Measurements from ENCODE around the gene MYH9. TPM values are rescaled to one million over a fixed set of nuclear protein-coding genes. Genes with fewer than 3 reads are reported as not detected.

Gene MYH9
- total and polyA plus RNA-seq, 2 experiments from 2014 or later, result 58.4 to 233 TPM

DNA sequence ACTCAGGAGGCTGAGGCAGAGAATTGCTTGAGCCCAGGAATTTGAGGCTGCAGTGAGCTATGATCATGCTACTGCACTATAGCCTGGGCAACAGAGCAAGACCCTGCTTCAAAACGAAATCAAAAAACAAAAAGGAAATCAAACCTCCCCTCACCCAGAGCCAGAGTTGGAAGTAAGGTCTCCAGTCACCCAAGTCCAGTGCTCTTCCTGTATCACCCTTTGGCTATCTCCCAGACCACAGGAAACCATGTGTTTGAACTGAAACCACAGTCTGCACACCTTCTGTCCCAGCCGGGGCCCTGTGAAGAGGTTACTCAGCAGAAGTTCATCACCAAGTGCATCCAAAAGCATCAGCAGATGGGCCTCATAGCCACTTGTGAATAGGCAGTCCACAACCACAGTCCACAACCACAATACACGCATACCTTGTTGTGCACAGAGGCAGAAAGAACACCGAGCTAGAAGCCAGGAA, 4.6 kb downstream of the MYH9 start:
- Mint-ChIP-seq H3K4me3 (peak overlapping the region; percentile 27; the same call in 1 of the 3 replicates), H3K9me3 (no peaks in the 10 kb centered on the region; the same call in 1 of the 3 replicates), H3K36me3 (ENCODE audit: low read depth) (peaks cover 28% of the 10 kb centered on the region), H3K27me3 (ENCODE audit: insufficient read depth, low read depth, poor library complexity) (peaks cover 11% of the 10 kb centered on the region), H3K27ac (peak overlapping the region; percentile 78), H3K4me1 (peaks cover 44% of the 10 kb centered on the region)
- H3K4me3 ChIP-seq, result no peak overlapping the region
- no peaks in the 10 kb centered on the region for H3K27me3 ChIP-seq (ENCODE audit: insufficient read depth)
- peaks cover 51% of the 10 kb centered on the region for H3K4me1 ChIP-seq (ENCODE audit: insufficient read depth)
- H3K9me2 ChIP-seq (ENCODE audit: insufficient read depth), result no peaks in the 10 kb centered on the region
- no peak for DNase-seq (ENCODE audit: low spot score)
- peaks cover 95% of the 10 kb centered on the region for H3K79me2 ChIP-seq (replicated peaks; ENCODE audit: insufficient read depth)
- no peak overlapping the region for H2AFZ ChIP-seq
- no peaks in the 10 kb centered on the region; the same call in 1 of the 2 replicates for H3K36me3 ChIP-seq (ENCODE audit: insufficient read depth)
- H3K4me2 ChIP-seq, result no peak overlapping the region
- H4K20me1 ChIP-seq (replicated peaks; ENCODE audit: insufficient read depth), result peaks cover 48% of the 10 kb centered on the region
- 0 out of 2 replicates have a peak, but pooled peaks cover 12% of the 10 kb centered on the region for H3F3A ChIP-seq (replicated peaks; ENCODE audit: low read depth)
- no peak for ATAC-seq
- TF ChIP-seq, protein P1, sequence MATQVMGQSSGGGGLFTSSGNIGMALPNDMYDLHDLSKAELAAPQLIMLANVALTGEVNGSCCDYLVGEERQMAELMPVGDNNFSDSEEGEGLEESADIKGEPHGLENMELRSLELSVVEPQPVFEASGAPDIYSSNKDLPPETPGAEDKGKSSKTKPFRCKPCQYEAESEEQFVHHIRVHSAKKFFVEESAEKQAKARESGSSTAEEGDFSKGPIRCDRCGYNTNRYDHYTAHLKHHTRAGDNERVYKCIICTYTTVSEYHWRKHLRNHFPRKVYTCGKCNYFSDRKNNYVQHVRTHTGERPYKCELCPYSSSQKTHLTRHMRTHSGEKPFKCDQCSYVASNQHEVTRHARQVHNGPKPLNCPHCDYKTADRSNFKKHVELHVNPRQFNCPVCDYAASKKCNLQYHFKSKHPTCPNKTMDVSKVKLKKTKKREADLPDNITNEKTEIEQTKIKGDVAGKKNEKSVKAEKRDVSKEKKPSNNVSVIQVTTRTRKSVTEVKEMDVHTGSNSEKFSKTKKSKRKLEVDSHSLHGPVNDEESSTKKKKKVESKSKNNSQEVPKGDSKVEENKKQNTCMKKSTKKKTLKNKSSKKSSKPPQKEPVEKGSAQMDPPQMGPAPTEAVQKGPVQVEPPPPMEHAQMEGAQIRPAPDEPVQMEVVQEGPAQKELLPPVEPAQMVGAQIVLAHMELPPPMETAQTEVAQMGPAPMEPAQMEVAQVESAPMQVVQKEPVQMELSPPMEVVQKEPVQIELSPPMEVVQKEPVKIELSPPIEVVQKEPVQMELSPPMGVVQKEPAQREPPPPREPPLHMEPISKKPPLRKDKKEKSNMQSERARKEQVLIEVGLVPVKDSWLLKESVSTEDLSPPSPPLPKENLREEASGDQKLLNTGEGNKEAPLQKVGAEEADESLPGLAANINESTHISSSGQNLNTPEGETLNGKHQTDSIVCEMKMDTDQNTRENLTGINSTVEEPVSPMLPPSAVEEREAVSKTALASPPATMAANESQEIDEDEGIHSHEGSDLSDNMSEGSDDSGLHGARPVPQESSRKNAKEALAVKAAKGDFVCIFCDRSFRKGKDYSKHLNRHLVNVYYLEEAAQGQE (IDR thresholded peaks at IDR 0.05; ENCODE audit: unreplicated experiment), result no peak
- TF ChIP-seq POLR2AphosphoS5 (IDR thresholded peaks at IDR 0.05; ENCODE audit: low read depth) (no peak), NANOG (IDR thresholded peaks at IDR 0.05; ENCODE audit: borderline replicate concordance) (no peak), EZH2phosphoT487 (IDR thresholded peaks at IDR 0.05; ENCODE audit: unreplicated experiment) (no peak), CREB1 (CRISPR knock-in tag; IDR thresholded peaks at IDR 0.05; ENCODE audit: low read depth) (no peak), EZH2 (IDR thresholded peaks at IDR 0.05; ENCODE audit: low read depth, unreplicated experiment) (no peak), JUNB (IDR thresholded peaks at IDR 0.05; ENCODE audit: unreplicated experiment) (no peak), ZNF331 (CRISPR knock-in tag; IDR thresholded peaks at IDR 0.05; ENCODE audit: low read depth) (no peak), STAT1 (IDR thresholded peaks at IDR 0.05; ENCODE audit: unreplicated experiment) (no peak), ZNF114 (CRISPR knock-in tag; IDR thresholded peaks at IDR 0.05) (no peak)
- TF ChIP-seq, protein P2, sequence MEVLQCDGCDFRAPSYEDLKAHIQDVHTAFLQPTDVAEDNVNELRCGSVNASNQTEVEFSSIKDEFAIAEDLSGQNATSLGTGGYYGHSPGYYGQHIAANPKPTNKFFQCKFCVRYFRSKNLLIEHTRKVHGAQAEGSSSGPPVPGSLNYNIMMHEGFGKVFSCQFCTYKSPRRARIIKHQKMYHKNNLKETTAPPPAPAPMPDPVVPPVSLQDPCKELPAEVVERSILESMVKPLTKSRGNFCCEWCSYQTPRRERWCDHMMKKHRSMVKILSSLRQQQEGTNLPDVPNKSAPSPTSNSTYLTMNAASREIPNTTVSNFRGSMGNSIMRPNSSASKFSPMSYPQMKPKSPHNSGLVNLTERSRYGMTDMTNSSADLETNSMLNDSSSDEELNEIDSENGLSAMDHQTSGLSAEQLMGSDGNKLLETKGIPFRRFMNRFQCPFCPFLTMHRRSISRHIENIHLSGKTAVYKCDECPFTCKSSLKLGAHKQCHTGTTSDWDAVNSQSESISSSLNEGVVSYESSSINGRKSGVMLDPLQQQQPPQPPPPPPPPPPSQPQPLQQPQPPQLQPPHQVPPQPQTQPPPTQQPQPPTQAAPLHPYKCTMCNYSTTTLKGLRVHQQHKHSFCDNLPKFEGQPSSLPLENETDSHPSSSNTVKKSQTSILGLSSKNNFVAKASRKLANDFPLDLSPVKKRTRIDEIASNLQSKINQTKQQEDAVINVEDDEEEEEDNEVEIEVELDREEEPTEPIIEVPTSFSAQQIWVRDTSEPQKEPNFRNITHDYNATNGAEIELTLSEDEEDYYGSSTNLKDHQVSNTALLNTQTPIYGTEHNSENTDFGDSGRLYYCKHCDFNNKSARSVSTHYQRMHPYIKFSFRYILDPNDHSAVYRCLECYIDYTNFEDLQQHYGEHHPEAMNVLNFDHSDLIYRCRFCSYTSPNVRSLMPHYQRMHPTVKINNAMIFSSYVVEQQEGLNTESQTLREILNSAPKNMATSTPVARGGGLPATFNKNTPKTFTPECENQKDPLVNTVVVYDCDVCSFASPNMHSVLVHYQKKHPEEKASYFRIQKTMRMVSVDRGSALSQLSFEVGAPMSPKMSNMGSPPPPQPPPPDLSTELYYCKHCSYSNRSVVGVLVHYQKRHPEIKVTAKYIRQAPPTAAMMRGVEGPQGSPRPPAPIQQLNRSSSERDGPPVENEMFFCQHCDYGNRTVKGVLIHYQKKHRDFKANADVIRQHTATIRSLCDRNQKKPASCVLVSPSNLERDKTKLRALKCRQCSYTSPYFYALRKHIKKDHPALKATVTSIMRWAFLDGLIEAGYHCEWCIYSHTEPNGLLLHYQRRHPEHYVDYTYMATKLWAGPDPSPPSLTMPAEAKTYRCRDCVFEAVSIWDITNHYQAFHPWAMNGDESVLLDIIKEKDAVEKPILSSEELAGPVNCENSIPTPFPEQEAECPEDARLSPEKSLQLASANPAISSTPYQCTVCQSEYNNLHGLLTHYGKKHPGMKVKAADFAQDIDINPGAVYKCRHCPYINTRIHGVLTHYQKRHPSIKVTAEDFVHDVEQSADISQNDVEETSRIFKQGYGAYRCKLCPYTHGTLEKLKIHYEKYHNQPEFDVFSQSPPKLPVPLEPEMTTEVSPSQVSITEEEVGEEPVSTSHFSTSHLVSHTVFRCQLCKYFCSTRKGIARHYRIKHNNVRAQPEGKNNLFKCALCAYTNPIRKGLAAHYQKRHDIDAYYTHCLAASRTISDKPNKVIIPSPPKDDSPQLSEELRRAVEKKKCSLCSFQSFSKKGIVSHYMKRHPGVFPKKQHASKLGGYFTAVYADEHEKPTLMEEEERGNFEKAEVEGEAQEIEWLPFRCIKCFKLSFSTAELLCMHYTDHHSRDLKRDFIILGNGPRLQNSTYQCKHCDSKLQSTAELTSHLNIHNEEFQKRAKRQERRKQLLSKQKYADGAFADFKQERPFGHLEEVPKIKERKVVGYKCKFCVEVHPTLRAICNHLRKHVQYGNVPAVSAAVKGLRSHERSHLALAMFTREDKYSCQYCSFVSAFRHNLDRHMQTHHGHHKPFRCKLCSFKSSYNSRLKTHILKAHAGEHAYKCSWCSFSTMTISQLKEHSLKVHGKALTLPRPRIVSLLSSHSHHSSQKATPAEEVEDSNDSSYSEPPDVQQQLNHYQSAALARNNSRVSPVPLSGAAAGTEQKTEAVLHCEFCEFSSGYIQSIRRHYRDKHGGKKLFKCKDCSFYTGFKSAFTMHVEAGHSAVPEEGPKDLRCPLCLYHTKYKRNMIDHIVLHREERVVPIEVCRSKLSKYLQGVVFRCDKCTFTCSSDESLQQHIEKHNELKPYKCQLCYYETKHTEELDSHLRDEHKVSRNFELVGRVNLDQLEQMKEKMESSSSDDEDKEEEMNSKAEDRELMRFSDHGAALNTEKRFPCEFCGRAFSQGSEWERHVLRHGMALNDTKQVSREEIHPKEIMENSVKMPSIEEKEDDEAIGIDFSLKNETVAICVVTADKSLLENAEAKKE (CRISPR knock-in tag; IDR thresholded peaks at IDR 0.05), result no peak
- TF ChIP-seq, protein P3, sequence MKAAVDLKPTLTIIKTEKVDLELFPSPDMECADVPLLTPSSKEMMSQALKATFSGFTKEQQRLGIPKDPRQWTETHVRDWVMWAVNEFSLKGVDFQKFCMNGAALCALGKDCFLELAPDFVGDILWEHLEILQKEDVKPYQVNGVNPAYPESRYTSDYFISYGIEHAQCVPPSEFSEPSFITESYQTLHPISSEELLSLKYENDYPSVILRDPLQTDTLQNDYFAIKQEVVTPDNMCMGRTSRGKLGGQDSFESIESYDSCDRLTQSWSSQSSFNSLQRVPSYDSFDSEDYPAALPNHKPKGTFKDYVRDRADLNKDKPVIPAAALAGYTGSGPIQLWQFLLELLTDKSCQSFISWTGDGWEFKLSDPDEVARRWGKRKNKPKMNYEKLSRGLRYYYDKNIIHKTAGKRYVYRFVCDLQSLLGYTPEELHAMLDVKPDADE (IDR thresholded peaks at IDR 0.05), result no peak
- TF ChIP-seq, protein P4, sequence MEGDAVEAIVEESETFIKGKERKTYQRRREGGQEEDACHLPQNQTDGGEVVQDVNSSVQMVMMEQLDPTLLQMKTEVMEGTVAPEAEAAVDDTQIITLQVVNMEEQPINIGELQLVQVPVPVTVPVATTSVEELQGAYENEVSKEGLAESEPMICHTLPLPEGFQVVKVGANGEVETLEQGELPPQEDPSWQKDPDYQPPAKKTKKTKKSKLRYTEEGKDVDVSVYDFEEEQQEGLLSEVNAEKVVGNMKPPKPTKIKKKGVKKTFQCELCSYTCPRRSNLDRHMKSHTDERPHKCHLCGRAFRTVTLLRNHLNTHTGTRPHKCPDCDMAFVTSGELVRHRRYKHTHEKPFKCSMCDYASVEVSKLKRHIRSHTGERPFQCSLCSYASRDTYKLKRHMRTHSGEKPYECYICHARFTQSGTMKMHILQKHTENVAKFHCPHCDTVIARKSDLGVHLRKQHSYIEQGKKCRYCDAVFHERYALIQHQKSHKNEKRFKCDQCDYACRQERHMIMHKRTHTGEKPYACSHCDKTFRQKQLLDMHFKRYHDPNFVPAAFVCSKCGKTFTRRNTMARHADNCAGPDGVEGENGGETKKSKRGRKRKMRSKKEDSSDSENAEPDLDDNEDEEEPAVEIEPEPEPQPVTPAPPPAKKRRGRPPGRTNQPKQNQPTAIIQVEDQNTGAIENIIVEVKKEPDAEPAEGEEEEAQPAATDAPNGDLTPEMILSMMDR (conservative IDR thresholded peaks at IDR 0.05; ENCODE audit: low read depth in 2 of 2), result no peak
- H3K27ac ChIP-seq (ENCODE audit: low read depth), result no peak overlapping the region
